HepG2 (cell line): ENCODE results near the gene PERCC1. TPM values are rescaled to one million over a fixed set of nuclear protein-coding genes. Genes with fewer than 3 reads are reported as not detected.

Experiments used
- ATAC-seq: fragments of 200-7000 bp; cut with Tn5 transposase; 3 replicates; pipeline ENCODE4 v1.9.1; 2020; ENCODE audit warnings: mild to moderate bottlenecking, moderate library complexity
- BruUV-seq: library from RNA; stranded (reverse); fragments of 400-500 nt; replicated peaks from 2 replicates; lab custom pipeline; 2021; lab: Mats Ljungman, UMichigan
- CTCF ChIA-PET: fragments of 300-600 bp; formaldehyde crosslinking; extraction: SDS; loops from one replicate; lab custom pipeline; 2021; ENCODE audit warnings: low total read pairs, inconsistent platforms, low intra/inter-chr PET ratio; lab: Yijun Ruan, JAX
- POLR2A ChIA-PET: fragments of 350-600 bp; sonication (Branson Sonifier 250); formaldehyde crosslinking; loops from one replicate; lab custom pipeline; 2020; ENCODE audit warnings: antibody characterized with exemption, inconsistent platforms; lab: Yijun Ruan, JAX
- DNase-seq: peaks from one replicate; pipeline ENCODE4 v3.0.0-alpha.2; 2015; ENCODE audit warnings: low spot score
- FAIRE-seq: peaks from 3 replicates; lab custom pipeline; 2011; peaks lifted over from hg19 to GRCh38; lab: Jason Lieb, UNC
- H2AFZ ChIP-seq: one replicate; pipeline ENCODE4 v1.6.1; 2011; ENCODE audit warnings: low read length, inconsistent platforms
- H3K27ac ChIP-seq: fragments of 300-600 bp; 3 replicates; pipeline ENCODE4 v1.8.0; 2011; ENCODE audit warnings: mixed run types, mild to moderate bottlenecking, mixed read lengths, low read length, inconsistent platforms; ENCODE audit not compliant: insufficient read depth; ENCODE audit errors: extremely low read length
- H3K27me3 ChIP-seq, 2 experiments: fragments of 200-600 bp in 1 of 2; 2 replicates in 1 of 2; 3 replicates in 1 of 2; pipeline versions ENCODE4 v1.6.0 to v1.8.0; 2011; ENCODE audit warnings: low read length in 2 of 2, mild to moderate bottlenecking in 2 of 2, moderate library complexity in 2 of 2, inconsistent platforms in 1 of 2; ENCODE audit not compliant: insufficient read depth in 2 of 2, control insufficient read depth in 1 of 2
- H3K36me3 ChIP-seq, 2 experiments: fragments of 200-600 bp in 1 of 2; replicated peaks in 1 of 2; 2 replicates in 1 of 2; 3 replicates in 1 of 2; pipeline versions ENCODE4 v1.5.1 to v1.8.0; 2011; ENCODE audit warnings: low read length in 2 of 2, inconsistent platforms in 1 of 2; ENCODE audit not compliant: insufficient read depth in 2 of 2, control insufficient read depth in 1 of 2
- H3K4me1 ChIP-seq: 2 replicates; pipeline ENCODE4 v1.5.1; 2012; ENCODE audit warnings: low read length, inconsistent platforms; ENCODE audit not compliant: insufficient read depth
- H3K4me2 ChIP-seq: 2 replicates; pipeline ENCODE4 v1.6.0; 2011; ENCODE audit warnings: low read depth, low read length, inconsistent platforms
- H3K4me3 ChIP-seq, 3 experiments: fragments of 200-600 bp in 1 of 3; sonication (generic), shearing (Covaris generic) in 1 of 3; replicated peaks in 1 of 3; 2 replicates each; pipeline ENCODE4 v1.5.1; 2011 to 2016; ENCODE audit warnings: low read length in 3 of 3, inconsistent platforms in 2 of 3, low read depth in 2 of 3, mild to moderate bottlenecking in 2 of 3, control low read depth in 1 of 3, mixed read lengths in 1 of 3; ENCODE audit not compliant: insufficient read depth in 1 of 3
- H3K79me2 ChIP-seq: one replicate; pipeline ENCODE4 v1.6.1; 2011; ENCODE audit warnings: low read length, inconsistent platforms; ENCODE audit not compliant: insufficient read depth
- H3K9ac ChIP-seq: 2 replicates; pipeline ENCODE4 v1.6.0; 2011; ENCODE audit warnings: mild to moderate bottlenecking, low read depth, low read length, inconsistent platforms; ENCODE audit not compliant: insufficient read depth
- H3K9me3 ChIP-seq: 2 replicates; pipeline ENCODE4 v1.5.1; 2012; ENCODE audit warnings: mild to moderate bottlenecking, low read length
- H4K20me1 ChIP-seq: 2 replicates; pipeline ENCODE4 v1.6.0; 2011; ENCODE audit warnings: inconsistent platforms, mild to moderate bottlenecking, low read length, moderate library complexity; ENCODE audit not compliant: insufficient read depth
- AGO2 ChIP-seq: fragments of 200-400 bp; formaldehyde crosslinking; optimal IDR thresholded peaks from 2 replicates; pipeline ENCODE3; 2017; ENCODE audit warnings: mild to moderate bottlenecking, low read depth, low read length, moderate library complexity
- ARID3A ChIP-seq: IDR thresholded peaks from 2 replicates; pipeline ENCODE4 v1.6.1; 2012; ENCODE audit warnings: low read depth, low read length, improper control_type of control experiment
- ELF1 ChIP-seq: sonication (generic); formaldehyde crosslinking; IDR thresholded peaks from 2 replicates; pipeline ENCODE4 v1.4.0; 2020; ENCODE audit warnings: missing genetic modification reagents
- GABPA ChIP-seq, 2 experiments: IDR thresholded peaks; 2 replicates each; pipeline ENCODE4 v1.6.1; 2011 to 2016; ENCODE audit warnings: low read depth in 2 of 2, low read length in 1 of 2, missing biosample characterization in 1 of 2, missing genetic modification characterization in 1 of 2
- KDM2A ChIP-seq: sonication (generic); formaldehyde crosslinking; IDR thresholded peaks from 2 replicates; pipeline ENCODE4 v1.4.0; 2020; ENCODE audit warnings: low read depth, missing genetic modification reagents, borderline replicate concordance
- RFXANK ChIP-seq: IDR thresholded peaks from 2 replicates; pipeline ENCODE4 v1.6.1; 2016
- ZNF10 ChIP-seq: sonication (generic); formaldehyde crosslinking; IDR thresholded peaks from 2 replicates; pipeline ENCODE4 v1.4.0; 2020; ENCODE audit warnings: mild to moderate bottlenecking, low read depth, missing genetic modification reagents, borderline replicate concordance
- WGBS: methylation state at CpG from one replicate; pipeline ENCODE4 v1.1.6; 2017; ENCODE audit warnings: low lambda C conversion rate; 5-methylcytosine and 5-hydroxymethylcytosine counted together
- in situ Hi-C: cut with HindIII; loops from 2 replicates; pipeline ENCODE4 v1.10.0; 2017; ENCODE audit warnings: low pct_unique_long_range_greater_than_20kb; ENCODE audit not compliant: extremely low pct_ligation_motif_present
- intact Hi-C: fragments of 100-400 bp; cut with micrococcal nuclease; formaldehyde crosslinking; loops from one replicate; pipeline ENCODE4 v1.10.0; 2022; ENCODE audit not compliant: unreplicated experiment
- polyA plus RNA-seq, 8 experiments: library from polyadenylated mRNA; depleted of rRNA in 3 of 8; stranded (reverse) in 7 of 8; unstranded in 1 of 8; fragments of >200 nt; fragmentation: Illumina TruSeq in 4 of 8; extraction: Trizol in 4 of 8; gene quantifications; 2 replicates each; pipeline versions ENCODE4 v1.2.1 to v1.2.3, GENCODE V29; 2011 to 2016; ENCODE audit warnings: low read depth in 4 of 8, missing spikeins in 1 of 8, mixed read lengths in 1 of 8; ENCODE audit not compliant: insufficient read depth in 1 of 8
- total RNA-seq, 5 experiments: library from RNA; depleted of rRNA; stranded (reverse); fragments of >200 nt; fragmentation: Illumina TruSeq; extraction: Trizol; gene quantifications; 2 replicates each; pipeline ENCODE4 v1.2.3, GENCODE V29; 2016; ENCODE audit warnings: low read depth in 1 of 5

PERCC1 gene
- total and polyA plus RNA-seq, 2 of the 13 experiments (the other 11 are each of a cell fraction or from before 2014, with no cell fraction given): 0.15 TPM; not detected in 1

- ATAC-seq: no peak
- no peaks in the 10 kb centered on the region for H4K20me1 ChIP-seq
- H3K27ac ChIP-seq: no peak overlapping the region
- no peak overlapping the region for H3K4me3 ChIP-seq
- H3K36me3 ChIP-seq: peaks cover 4% of the 10 kb centered on the region in 2 experiments; a peak in 2 of 5 replicates
- no peak for TF ChIP-seq RFXANK (CRISPR knock-in tag)
- no peak for TF ChIP-seq ZNF10 (CRISPR knock-in tag)
- no peak for TF ChIP-seq ELF1 (CRISPR knock-in tag)
- TF ChIP-seq KDM2A (CRISPR knock-in tag): no peak
- TF ChIP-seq AGO2: peak; percentile 8
- TF ChIP-seq GABPA (IDR thresholded peaks at IDR 0.05; ENCODE audit: low read depth, low read length): no peak
- no peak for TF ChIP-seq GABPA (CRISPR knock-in tag; IDR thresholded peaks at IDR 0.05; ENCODE audit: low read depth)
- TF ChIP-seq ARID3A: no peak
- H3K27me3 ChIP-seq: no peaks in the 10 kb centered on the region; a peak in 1 of 5 replicates
- 94% methylated on average over 6 of the region's 11 CpGs for WGBS
- H3K4me1 ChIP-seq: no peaks in the 10 kb centered on the region
- ChIA-PET POLR2A (no interaction called here), CTCF (no interaction called here)
- no peak for DNase-seq
- in situ Hi-C loops: no loop called here
- no peak overlapping the region for H2AFZ ChIP-seq
- H3K9me3 ChIP-seq: no peaks in the 10 kb centered on the region
- H3K4me2 ChIP-seq: no peak overlapping the region
- no peak for FAIRE-seq
- no peaks in the 10 kb centered on the region for H3K79me2 ChIP-seq
- no TSS peak for BruUV-seq
- H3K9ac ChIP-seq: no peak overlapping the region
- intact Hi-C loops: no loop called here
Measured at GRCh38 chr16:1447965-1448364, 17.1 kb downstream of the PERCC1 start.
